Stomach (tissue), 9 donors: ENCODE measurements around the gene BBOX1. TPM values are rescaled to one million over a fixed set of nuclear protein-coding genes. Genes with fewer than 3 reads are reported as not detected.

Experiments
- DNase-seq, 2 donors: peaks; one replicate each; pipeline versions ENCODE4 v3.0.0 to v3.0.0-alpha.2; 2013 to 2019
- H3K27ac ChIP-seq, 5 donors: fragments of 200-600 bp in 4 of 5; sonication (generic) in 4 of 5; one replicate each; pipeline ENCODE4 v1.5.1; 2013 to 2019; ENCODE audit warnings: mild to moderate bottlenecking in 1 of 5, moderate library complexity in 1 of 5
- H3K27me3 ChIP-seq, 3 donors: fragments of 200-600 bp; sonication (generic); one replicate each; pipeline ENCODE4 v1.5.1; 2017 to 2019; ENCODE audit warnings: mixed run types in 1 of 3
- H3K36me3 ChIP-seq, 4 donors: fragments of 200-600 bp; sonication (generic); 1 replicate in 3 of 4; 2 replicates in 1 of 4; pipeline ENCODE4 v1.5.1; 2016 to 2019
- H3K4me1 ChIP-seq, 4 donors: fragments of 200-600 bp; sonication (generic); one replicate each; pipeline ENCODE4 v1.5.1; 2016 to 2019
- H3K4me3 ChIP-seq, 4 donors: fragments of 200-600 bp; sonication (generic) in 3 of 4; one replicate each; pipeline ENCODE4 v1.5.1; 2016 to 2019; ENCODE audit warnings: mild to moderate bottlenecking in 1 of 4
- H3K9me3 ChIP-seq, 4 donors: fragments of 200-600 bp; sonication (generic); one replicate each; pipeline ENCODE4 v1.5.1; 2016 to 2019
- EP300 ChIP-seq: sonication (generic); formaldehyde crosslinking; IDR thresholded peaks from one replicate; pipeline ENCODE4 v1.6.1; 2017; ENCODE audit warnings: antibody characterized with exemption
- POLR2A ChIP-seq, 4 donors: fragments of 450-650 bp; IDR thresholded peaks; one replicate each; pipeline ENCODE4 v1.6.1; 2016; ENCODE audit warnings: antibody characterized with exemption in 4 of 4, control low read depth in 2 of 4, mild to moderate bottlenecking in 1 of 4, moderate library complexity in 1 of 4
- POLR2AphosphoS5 ChIP-seq, 3 donors: sonication (generic); formaldehyde crosslinking; IDR thresholded peaks; one replicate each; pipeline ENCODE4 v1.6.1; 2016; ENCODE audit warnings: antibody characterized with exemption in 3 of 3
- WGBS, 5 donors: extraction: QIAGEN DNeasy Blood & Tissue Kit in 3 of 5; methylation state at CpG; one replicate each; pipeline versions ENCODE4 v1.1.5 to v1.1.7; 2013 to 2018; 5-methylcytosine and 5-hydroxymethylcytosine counted together
- intact Hi-C: fragments of 100-400 bp; cut with DNase I; formaldehyde crosslinking; loops from one replicate; pipeline ENCODE4 v1.15.1; 2023; ENCODE audit warnings: low total_unique reads
- polyA plus RNA-seq, 3 donors: library from polyadenylated mRNA; stranded (reverse); fragments of 200-250 nt; gene quantifications; one replicate each; pipeline ENCODE4 v1.2.3, GENCODE V29; 2013
- total RNA-seq, 5 donors: library from RNA; depleted of rRNA; stranded (reverse); fragments of >200 nt; gene quantifications; one replicate each; pipeline versions ENCODE4 v1.1.0 to v1.2.3, GENCODE V29; 2014 to 2016
- TF ChIP-seq, protein P1 (sequence below), 7 experiments: fragments of 450-650 bp in 4 of 7; fragments of 200-600 bp in 3 of 7; sonication (generic) in 3 of 7; IDR thresholded peaks; one replicate each; pipeline ENCODE4 v1.5.1; 2016 to 2019; ENCODE audit warnings: antibody characterized with exemption in 7 of 7, control low read depth in 2 of 7, mild to moderate bottlenecking in 1 of 7
- donor health status: healthy with polysubstance abuse.
- donor health status: Bipolar disorder and iron deficiency.
- donor health status: healthy.

Gene BBOX1
- total and polyA plus RNA-seq, 8 donors = 0.31 to 6.7 (median 3.8) TPM; not detected in 3

DNA sequence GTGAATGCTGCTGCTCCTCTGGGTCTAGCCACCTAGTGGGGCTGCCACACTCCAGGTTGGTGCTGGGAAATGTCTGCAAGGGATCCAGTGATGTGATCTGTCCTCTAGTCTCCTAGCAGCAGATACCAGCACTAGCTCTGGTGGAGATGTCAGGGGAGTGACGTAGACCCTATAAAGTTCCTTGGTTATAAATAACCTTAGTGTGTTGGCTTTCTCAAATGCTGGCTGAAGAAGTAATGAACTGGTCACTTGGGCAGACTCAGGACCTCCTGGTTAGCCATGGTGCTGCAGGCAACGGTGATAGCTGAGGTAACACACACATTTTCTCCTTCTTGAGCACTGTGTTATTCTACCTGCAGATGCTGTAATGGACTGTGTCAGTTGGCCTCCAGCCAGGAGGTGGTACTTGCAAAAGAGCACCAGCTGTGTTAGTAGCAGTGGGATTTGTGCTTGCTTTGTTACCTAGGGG is 35.5 kb downstream of the BBOX1 start:
- DNase-seq = peak in 1 of 2 donors; percentile 31
- TF ChIP-seq POLR2A (IDR thresholded peaks at IDR 0.05) (no peak), POLR2AphosphoS5 (IDR thresholded peaks at IDR 0.05) (no peak), EP300 (no peak)
- TF ChIP-seq, protein P1, sequence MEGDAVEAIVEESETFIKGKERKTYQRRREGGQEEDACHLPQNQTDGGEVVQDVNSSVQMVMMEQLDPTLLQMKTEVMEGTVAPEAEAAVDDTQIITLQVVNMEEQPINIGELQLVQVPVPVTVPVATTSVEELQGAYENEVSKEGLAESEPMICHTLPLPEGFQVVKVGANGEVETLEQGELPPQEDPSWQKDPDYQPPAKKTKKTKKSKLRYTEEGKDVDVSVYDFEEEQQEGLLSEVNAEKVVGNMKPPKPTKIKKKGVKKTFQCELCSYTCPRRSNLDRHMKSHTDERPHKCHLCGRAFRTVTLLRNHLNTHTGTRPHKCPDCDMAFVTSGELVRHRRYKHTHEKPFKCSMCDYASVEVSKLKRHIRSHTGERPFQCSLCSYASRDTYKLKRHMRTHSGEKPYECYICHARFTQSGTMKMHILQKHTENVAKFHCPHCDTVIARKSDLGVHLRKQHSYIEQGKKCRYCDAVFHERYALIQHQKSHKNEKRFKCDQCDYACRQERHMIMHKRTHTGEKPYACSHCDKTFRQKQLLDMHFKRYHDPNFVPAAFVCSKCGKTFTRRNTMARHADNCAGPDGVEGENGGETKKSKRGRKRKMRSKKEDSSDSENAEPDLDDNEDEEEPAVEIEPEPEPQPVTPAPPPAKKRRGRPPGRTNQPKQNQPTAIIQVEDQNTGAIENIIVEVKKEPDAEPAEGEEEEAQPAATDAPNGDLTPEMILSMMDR (IDR thresholded peaks at IDR 0.05) = no peak

DNA sequence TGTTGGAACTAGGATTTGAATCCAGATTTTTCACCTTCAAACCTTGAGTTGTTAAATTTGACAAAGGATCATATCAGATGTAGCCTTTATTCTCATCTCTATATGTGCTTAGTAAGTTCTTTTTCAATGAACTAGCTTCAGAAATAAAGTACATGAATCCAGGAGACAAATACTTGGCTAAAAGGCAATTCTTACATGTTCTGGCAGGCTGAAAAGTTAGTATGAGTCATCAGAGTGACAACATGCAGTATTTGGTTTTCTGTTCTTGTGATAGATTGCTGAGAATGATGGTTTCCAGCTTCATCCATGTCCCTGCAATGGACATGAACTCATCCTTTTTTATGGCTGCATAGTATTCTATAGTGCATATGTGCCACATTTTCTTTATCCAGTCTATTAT is 40.4 kb downstream of the BBOX1 start:
- H3K9me3 ChIP-seq = no peaks in the 10 kb centered on the region
- no peaks in the 10 kb centered on the region for H3K36me3 ChIP-seq
- TF ChIP-seq, protein P1 (IDR thresholded peaks at IDR 0.05) = no peak
- TF ChIP-seq POLR2A (IDR thresholded peaks at IDR 0.05) = no peak
- no peak for TF ChIP-seq POLR2AphosphoS5 (IDR thresholded peaks at IDR 0.05)
- no peak for TF ChIP-seq EP300
- intact Hi-C loops = no loop called here
- H3K4me3 ChIP-seq = no peak overlapping the region
- no peak overlapping the region for H3K27ac ChIP-seq
- H3K4me1 ChIP-seq = no peaks in the 10 kb centered on the region
- H3K27me3 ChIP-seq = no peaks in the 10 kb centered on the region
- no peak for DNase-seq

More for the DNA sequence above, 35.5 kb downstream of the BBOX1 start:
- Histone ChIP-seq H3K36me3 (no peaks in the 10 kb centered on the region), H3K4me3 (no peak overlapping the region), H3K27ac (no peak overlapping the region), H3K27me3 (no peaks in the 10 kb centered on the region), H3K4me1 (no peaks in the 10 kb centered on the region), H3K9me3 (no peaks in the 10 kb centered on the region)
- intact Hi-C loops = no loop called here
- WGBS, 5 donors = 68 to 84% (median 69%) methylated on average over 2 of the region's 2 CpGs

DNA sequence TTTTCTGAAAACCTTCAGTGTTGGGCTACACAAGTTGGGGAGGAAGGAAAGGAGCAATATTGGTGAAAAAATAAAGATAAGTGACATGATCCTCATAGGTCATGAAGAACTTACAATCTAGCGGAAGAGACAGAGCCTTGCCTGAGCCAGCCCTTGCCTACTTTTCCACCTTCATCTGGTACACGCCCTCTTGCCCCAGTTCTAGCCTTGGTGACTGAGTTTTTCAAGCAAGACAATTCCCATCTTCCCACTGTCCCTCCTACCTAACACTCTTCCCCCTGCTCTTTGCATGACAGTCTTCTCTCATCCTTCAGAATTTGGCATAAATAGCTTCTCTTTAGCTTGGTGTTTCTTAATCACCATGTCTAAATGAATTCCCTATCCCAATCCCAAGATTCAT is 42.6 kb downstream of the BBOX1 start:
- H3K9me3 ChIP-seq = no peaks in the 10 kb centered on the region
- 64 to 87% (median 74%) methylated on average over 2 of the region's 2 CpGs for WGBS, 5 donors
- intact Hi-C loops = no loop called here
- TF ChIP-seq, protein P1 (IDR thresholded peaks at IDR 0.05) = no peak
- TF ChIP-seq EP300 (no peak), POLR2AphosphoS5 (IDR thresholded peaks at IDR 0.05) (no peak), POLR2A (IDR thresholded peaks at IDR 0.05) (no peak)
- no peaks in the 10 kb centered on the region for H3K36me3 ChIP-seq
- no peak overlapping the region for H3K27ac ChIP-seq
- no peak overlapping the region for H3K4me3 ChIP-seq
- H3K4me1 ChIP-seq = no peaks in the 10 kb centered on the region
- DNase-seq = no peak
- H3K27me3 ChIP-seq = no peaks in the 10 kb centered on the region

DNA sequence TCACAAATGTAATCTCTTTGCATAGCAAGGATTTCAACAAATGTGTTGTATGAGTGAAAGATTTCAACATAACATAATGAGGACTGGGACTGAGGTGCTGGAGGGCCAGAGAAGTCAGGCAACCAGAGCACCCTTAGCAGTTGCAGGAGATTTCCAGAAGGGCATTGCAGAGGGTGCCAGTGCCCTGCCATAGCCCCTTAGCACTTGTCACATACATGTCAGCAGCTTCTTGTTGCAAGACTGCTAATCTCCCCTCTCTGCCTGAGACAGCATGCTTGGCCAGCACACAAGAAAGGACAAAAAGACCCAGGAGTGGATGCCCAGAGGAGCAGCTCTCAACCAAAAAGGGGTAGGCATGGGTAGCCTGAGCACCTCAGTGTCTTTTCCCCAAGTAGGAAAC is 43.2 kb downstream of the BBOX1 start:
- intact Hi-C loops = no loop called here

DNA sequence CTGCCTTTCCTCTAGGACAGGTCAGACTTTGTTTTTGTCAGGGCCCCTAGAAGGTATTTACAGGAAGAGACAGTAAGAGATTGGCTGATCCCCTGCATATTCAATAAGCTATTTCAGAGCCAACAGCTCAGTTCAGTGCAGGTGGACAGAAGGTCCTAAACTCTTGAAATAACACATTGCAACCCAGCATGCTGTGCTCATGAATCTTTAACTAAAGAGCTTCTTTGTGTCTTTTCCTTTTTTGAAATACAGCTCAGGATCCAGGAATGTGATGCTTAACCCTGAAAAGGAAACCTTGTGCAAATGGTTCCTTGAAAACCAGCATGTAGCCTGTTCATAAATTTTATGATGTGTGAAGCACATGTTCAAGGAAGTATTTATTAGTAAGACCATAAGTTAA is 43.9 kb downstream of the BBOX1 start:
- no peak overlapping the region for H3K27ac ChIP-seq
- DNase-seq = no peak
- no peaks in the 10 kb centered on the region for H3K36me3 ChIP-seq
- TF ChIP-seq POLR2A (IDR thresholded peaks at IDR 0.05) (no peak), EP300 (no peak), POLR2AphosphoS5 (IDR thresholded peaks at IDR 0.05) (no peak)
- TF ChIP-seq, protein P1 (IDR thresholded peaks at IDR 0.05) = no peak
- H3K4me1 ChIP-seq = no peaks in the 10 kb centered on the region
- H3K9me3 ChIP-seq = no peaks in the 10 kb centered on the region
- no peaks in the 10 kb centered on the region for H3K27me3 ChIP-seq
- intact Hi-C loops = no loop called here
- no peak overlapping the region for H3K4me3 ChIP-seq

More for the DNA sequence above, 43.2 kb downstream of the BBOX1 start:
- no peak overlapping the region for H3K4me3 ChIP-seq
- no peaks in the 10 kb centered on the region for H3K36me3 ChIP-seq
- H3K9me3 ChIP-seq = no peaks in the 10 kb centered on the region
- H3K27me3 ChIP-seq = no peaks in the 10 kb centered on the region
- H3K27ac ChIP-seq = no peak overlapping the region
- no peaks in the 10 kb centered on the region for H3K4me1 ChIP-seq
- TF ChIP-seq EP300 (no peak), POLR2A (IDR thresholded peaks at IDR 0.05) (no peak)
- DNase-seq = no peak
